Transverse colon (tissue), 4 donors: ENCODE results near the gene ATP12A. TPM values are rescaled to one million over a fixed set of nuclear protein-coding genes. Genes with fewer than 3 reads are reported as not detected.

ENCODE experiments used
- DNase-seq: peaks from one replicate; pipeline ENCODE4 v3.0.0-alpha.2; 2019
- H3K27ac ChIP-seq, 4 donors: fragments of 200-600 bp; sonication (generic); 2 replicates each; pipeline ENCODE4 v1.5.1; 2016 to 2018; ENCODE audit warnings: inconsistent platforms in 4 of 4
- H3K27me3 ChIP-seq: fragments of 200-600 bp; sonication (generic); 2 replicates; pipeline ENCODE4 v1.5.1; 2017; ENCODE audit warnings: inconsistent platforms
- H3K36me3 ChIP-seq, 4 donors: fragments of 200-600 bp; sonication (generic); 2 replicates each; pipeline ENCODE4 v1.5.1; 2017 to 2019; ENCODE audit warnings: inconsistent platforms in 4 of 4
- H3K4me1 ChIP-seq, 4 donors: fragments of 200-600 bp; sonication (generic); 2 replicates each; pipeline ENCODE4 v1.5.1; 2017 to 2020; ENCODE audit warnings: inconsistent platforms in 4 of 4
- H3K4me3 ChIP-seq, 4 donors: fragments of 200-600 bp; sonication (generic); 1 replicate in 1 of 4; 2 replicates in 3 of 4; pipeline versions ENCODE4 v1.5.1 to v1.6.1; 2017 to 2019; ENCODE audit warnings: inconsistent platforms in 4 of 4
- H3K9me3 ChIP-seq, 2 donors: fragments of 200-600 bp; sonication (generic); 2 replicates each; pipeline ENCODE4 v1.5.1; 2017 to 2019; ENCODE audit warnings: inconsistent platforms in 2 of 2
- CTCF ChIP-seq, 5 experiments: fragments of 200-600 bp in 3 of 5; fragments of 450-650 bp in 2 of 5; sonication (generic) in 3 of 5; IDR thresholded peaks; 1 replicate in 2 of 5; 2 replicates in 3 of 5; pipeline ENCODE4 v1.5.1; 2016 to 2017; ENCODE audit warnings: antibody characterized with exemption in 5 of 5, inconsistent platforms in 3 of 5, mild to moderate bottlenecking in 2 of 5, moderate library complexity in 1 of 5
- EP300 ChIP-seq: sonication (generic); formaldehyde crosslinking; IDR thresholded peaks from one replicate; pipeline ENCODE4 v1.6.1; 2017; ENCODE audit warnings: antibody characterized with exemption, low read depth
- POLR2A ChIP-seq: fragments of 450-650 bp; IDR thresholded peaks from one replicate; pipeline ENCODE4 v1.6.1; 2016; ENCODE audit warnings: antibody characterized with exemption, mild to moderate bottlenecking, moderate library complexity
- POLR2AphosphoS5 ChIP-seq, 3 donors: sonication (generic); formaldehyde crosslinking; IDR thresholded peaks; one replicate each; pipeline ENCODE4 v1.6.1; 2016; ENCODE audit warnings: antibody characterized with exemption in 3 of 3
- WGBS, 2 donors: methylation state at CpG; one replicate each; pipeline ENCODE4 v1.1.5; 2018; ENCODE audit warnings: low coverage in 1 of 2; 5-methylcytosine and 5-hydroxymethylcytosine counted together
- in situ Hi-C, 4 donors: fragments of 200-750 bp; cut with MboI; loops; one replicate each; pipeline versions ENCODE4 v1.15.0 to v1.15.1; 2017; ENCODE audit warnings: low sequenced_read_pairs in 3 of 4, low pct_ligation_motif_present in 1 of 4, low pct_unique_long_range_greater_than_20kb in 1 of 4
- intact Hi-C: fragments of 100-400 bp; cut with DNase I; formaldehyde crosslinking; loops from one replicate; pipeline ENCODE4 v1.15.1; 2023; ENCODE audit warnings: low total_unique reads
- total RNA-seq, 4 donors: library from RNA; depleted of rRNA; stranded (reverse); fragments of >200 nt; gene quantifications; one replicate each; pipeline ENCODE4 v1.1.0, GENCODE V29; 2016

The ATP12A gene
- total RNA-seq, 4 donors from 2014 or later = 0.14 TPM; not detected in 3

GRCh38 chr13:24651718-24652345 is 28.4 kb upstream of the ATP12A start:
- peak overlapping the region; percentile 52 to 83 (median 71) for H3K27ac ChIP-seq
- WGBS, 2 donors = 49 to 66% methylated on average over 5 to 7 of the region's 7 CpGs
- TF ChIP-seq EP300 (no peak), CTCF (IDR thresholded peaks at IDR 0.05) (no peak), POLR2AphosphoS5 (IDR thresholded peaks at IDR 0.05) (peak in 2 of 3 donors; percentile 56 to 81)
- no peaks in the 10 kb centered on the region for H3K27me3 ChIP-seq
- in situ Hi-C loops (no loop called here), intact Hi-C loops (no loop called here)
- DNase-seq = peak; percentile 84
- no peaks in the 10 kb centered on the region for H3K9me3 ChIP-seq
- peaks cover 14 to 30% (median 19%) of the 10 kb centered on the region in 4 donors for H3K4me1 ChIP-seq
- H3K36me3 ChIP-seq = no peaks in the 10 kb centered on the region
- H3K4me3 ChIP-seq = no peak overlapping the region

DNA sequence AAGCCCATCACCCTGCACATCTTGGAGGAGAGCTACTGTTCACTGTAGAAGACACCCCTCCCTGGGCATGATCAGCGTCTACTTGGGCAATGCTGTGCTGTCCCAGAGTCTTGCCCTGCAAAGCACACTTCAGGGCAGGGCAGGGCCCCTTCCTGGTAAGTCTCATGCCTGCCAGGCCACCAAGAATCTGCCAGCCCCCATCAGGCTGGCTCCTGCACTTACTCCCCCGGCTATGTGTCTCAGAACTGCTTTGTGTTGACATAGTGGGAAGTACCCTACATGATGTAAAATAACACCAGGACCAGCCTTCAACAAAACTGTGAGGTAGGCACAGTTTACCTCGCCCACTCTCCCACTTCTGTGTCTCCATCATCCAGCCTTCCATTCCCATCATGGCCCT is 27.8 kb upstream of the ATP12A start:
- Histone ChIP-seq H3K4me3 (no peak overlapping the region), H3K27ac (peak overlapping the region; percentile 52 to 83 (median 71)), H3K9me3 (no peaks in the 10 kb centered on the region), H3K4me1 (peaks cover 14 to 30% (median 19%) of the 10 kb centered on the region in 4 donors), H3K27me3 (no peaks in the 10 kb centered on the region), H3K36me3 (no peaks in the 10 kb centered on the region)
- in situ Hi-C loops = no loop called here
- WGBS, 2 donors = 84 to 100% methylated on average over 1 to 3 of the region's 3 CpGs
- TF ChIP-seq POLR2A = no peak
- no peak for TF ChIP-seq CTCF (IDR thresholded peaks at IDR 0.05)
- TF ChIP-seq POLR2AphosphoS5 (IDR thresholded peaks at IDR 0.05) = no peak
- no peak for TF ChIP-seq EP300
- no peak for DNase-seq
- intact Hi-C loops = no loop called here

- Histone ChIP-seq H3K4me1 (peaks cover 20 to 32% (median 22%) of the 10 kb centered on the region in 4 donors), H3K9me3 (no peaks in the 10 kb centered on the region), H3K4me3 (no peak overlapping the region), H3K36me3 (no peaks in the 10 kb centered on the region), H3K27ac (no peak overlapping the region), H3K27me3 (no peaks in the 10 kb centered on the region)
- no peak for DNase-seq
- 84 to 88% methylated on average over 5 to 7 of the region's 7 CpGs for WGBS, 2 donors
- intact Hi-C loops (no loop called here), in situ Hi-C loops (no loop called here)
- TF ChIP-seq POLR2AphosphoS5 (IDR thresholded peaks at IDR 0.05) (no peak), CTCF (IDR thresholded peaks at IDR 0.05) (no peak), POLR2A (no peak), EP300 (no peak)
These were observed 25.5 kb upstream of the ATP12A start for GRCh38 chr13:24654741-24655140.

DNA sequence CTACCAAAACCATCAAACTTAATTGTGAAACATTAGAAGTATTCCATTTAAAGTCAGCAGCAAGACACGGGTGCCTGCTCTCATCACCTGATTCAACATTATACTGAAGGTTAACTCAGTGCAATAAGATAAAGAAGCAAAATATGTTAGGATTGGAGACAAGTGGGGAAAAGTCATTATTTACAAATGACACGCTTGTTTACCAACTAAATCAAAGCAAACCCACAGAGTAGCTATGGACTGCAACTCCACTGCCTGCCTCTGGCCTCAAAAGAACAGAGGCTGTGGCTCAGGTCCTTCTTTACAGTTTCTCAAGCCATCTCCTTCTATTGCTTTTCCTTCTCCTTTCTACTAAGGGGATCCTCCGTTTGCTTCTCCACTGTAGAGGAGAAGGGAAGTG is 21.0 kb upstream of the ATP12A start:
- Histone ChIP-seq H3K9me3 (no peaks in the 10 kb centered on the region), H3K4me1 (peaks cover 7 to 42% (median 26%) of the 10 kb centered on the region in 4 donors), H3K27ac (peak overlapping the region; percentile 46 to 69 (median 56)), H3K4me3 (no peak overlapping the region), H3K36me3 (no peaks in the 10 kb centered on the region), H3K27me3 (no peaks in the 10 kb centered on the region)
- 68 to 69% methylated on average over 3 of the region's 3 CpGs for WGBS, 2 donors
- in situ Hi-C loops (no loop called here), intact Hi-C loops (no loop called here)
- TF ChIP-seq POLR2A (no peak), EP300 (no peak), POLR2AphosphoS5 (IDR thresholded peaks at IDR 0.05) (no peak), CTCF (IDR thresholded peaks at IDR 0.05) (no peak)
- DNase-seq = no peak
